Naive thymus-derived CD4-positive, alpha-beta T cell (primary cell): Measurements from ENCODE around the gene EYS. TPM values are rescaled to one million over a fixed set of nuclear protein-coding genes. Genes with fewer than 3 reads are reported as not detected.

Experiments
- ATAC-seq: fragments of 150-1000 bp; cut with Tn5 transposase; 2 replicates; pipeline ENCODE4 v1.10.0; 2021; ENCODE audit warnings: mild to moderate bottlenecking, moderate library complexity
- CTCF ChIA-PET: fragments of 350-600 bp; sonication (Branson Sonifier 250); formaldehyde crosslinking; loops from one replicate; lab custom pipeline; 2021; ENCODE audit warnings: antibody characterized with exemption; lab: Charles Lee
- POLR2A ChIA-PET: fragments of 350-600 bp; sonication (Branson Sonifier 250); formaldehyde crosslinking; loops from one replicate; lab custom pipeline; 2021; ENCODE audit warnings: antibody characterized with exemption, inconsistent platforms; lab: Charles Lee
- DNase-seq, 9 donors: peaks; one replicate each; pipeline versions ENCODE4 v3.0.0 to v3.0.0-alpha.2; 2020 to 2022; ENCODE audit warnings: mixed read lengths in 1 of 9
- H3K27ac ChIP-seq: one replicate; pipeline ENCODE4 v1.7.0; 2013; ENCODE audit warnings: mild to moderate bottlenecking, low read depth, low read length, moderate library complexity
- H3K27me3 ChIP-seq, 2 donors: one replicate each; pipeline ENCODE4 v1.7.0; 2013; ENCODE audit warnings: low read length in 2 of 2, mild to moderate bottlenecking in 2 of 2, moderate library complexity in 2 of 2; ENCODE audit not compliant: control insufficient read depth in 2 of 2, insufficient read depth in 2 of 2
- H3K36me3 ChIP-seq, 3 experiments: 1 replicate in 2 of 3; 2 replicates in 1 of 3; pipeline ENCODE4 v1.7.0; 2013; ENCODE audit warnings: low read length in 3 of 3, mild to moderate bottlenecking in 3 of 3, moderate library complexity in 1 of 3; ENCODE audit not compliant: insufficient read depth in 3 of 3, control insufficient read depth in 2 of 3
- H3K4me1 ChIP-seq, 2 donors: one replicate each; pipeline ENCODE4 v1.7.0; 2013; ENCODE audit warnings: low read length in 2 of 2, mild to moderate bottlenecking in 2 of 2, moderate library complexity in 1 of 2; ENCODE audit not compliant: control insufficient read depth in 2 of 2, insufficient read depth in 2 of 2
- H3K4me3 ChIP-seq: 2 replicates; pipeline ENCODE4 v1.7.0; 2013; ENCODE audit warnings: mild to moderate bottlenecking, low read length
- H3K9me3 ChIP-seq, 3 experiments: 1 replicate in 2 of 3; 2 replicates in 1 of 3; pipeline ENCODE4 v1.7.0; 2013; ENCODE audit warnings: low read length in 3 of 3; ENCODE audit not compliant: control insufficient read depth in 2 of 3
- H3K27ac Mint-ChIP-seq, 9 donors: one replicate each; pipeline ENCODE4 v1.8.0; 2020 to 2022; ENCODE audit warnings: mixed read lengths in 9 of 9, mild to moderate bottlenecking in 8 of 9, moderate library complexity in 5 of 9, inconsistent platforms in 2 of 9
- H3K27me3 Mint-ChIP-seq, 5 donors: one replicate each; pipeline ENCODE4 v1.8.0; 2021 to 2022; ENCODE audit warnings: mixed read lengths in 5 of 5, mild to moderate bottlenecking in 1 of 5
- H3K36me3 Mint-ChIP-seq, 5 donors: one replicate each; pipeline ENCODE4 v1.8.0; 2020 to 2022; ENCODE audit warnings: mixed read lengths in 5 of 5, mild to moderate bottlenecking in 3 of 5, inconsistent platforms in 1 of 5
- H3K4me1 Mint-ChIP-seq, 7 donors: one replicate each; pipeline ENCODE4 v1.8.0; 2020 to 2022; ENCODE audit warnings: mixed read lengths in 7 of 7, mild to moderate bottlenecking in 3 of 7, inconsistent platforms in 1 of 7
- H3K4me3 Mint-ChIP-seq, 10 donors: one replicate each; pipeline ENCODE4 v1.8.0; 2020 to 2022; ENCODE audit warnings: mild to moderate bottlenecking in 10 of 10, mixed read lengths in 10 of 10, moderate library complexity in 6 of 10, inconsistent platforms in 2 of 10
- H3K9me3 Mint-ChIP-seq, 11 donors: one replicate each; pipeline ENCODE4 v1.8.0; 2020 to 2022; ENCODE audit warnings: mixed read lengths in 11 of 11, mild to moderate bottlenecking in 4 of 11, inconsistent platforms in 1 of 11, moderate library complexity in 1 of 11
- intact Hi-C, 2 donors: fragments of 100-400 bp; cut with micrococcal nuclease; formaldehyde crosslinking; loops; one replicate each; pipeline ENCODE4 v1.15.1; 2023
- polyA plus RNA-seq, 2 donors: library from polyadenylated mRNA; unstranded; fragments of 300-500 nt; fragmentation: Illumina TruSeq; gene quantifications; one replicate each; pipeline ENCODE4 v1.2.3, GENCODE V29; 2021
- total RNA-seq, 6 experiments: library from RNA in 5 of 6; stranded (reverse) in 5 of 6; gene quantifications; 1 replicate in 5 of 6; 2 replicates in 1 of 6; pipeline ENCODE4 v1.2.3 and lab custom pipeline; 2021 to 2026

EYS gene
- total and polyA plus RNA-seq, 7 experiments from 2014 or later = 0.07 to 0.21 (median 0.13) TPM; not detected in 4

DNA sequence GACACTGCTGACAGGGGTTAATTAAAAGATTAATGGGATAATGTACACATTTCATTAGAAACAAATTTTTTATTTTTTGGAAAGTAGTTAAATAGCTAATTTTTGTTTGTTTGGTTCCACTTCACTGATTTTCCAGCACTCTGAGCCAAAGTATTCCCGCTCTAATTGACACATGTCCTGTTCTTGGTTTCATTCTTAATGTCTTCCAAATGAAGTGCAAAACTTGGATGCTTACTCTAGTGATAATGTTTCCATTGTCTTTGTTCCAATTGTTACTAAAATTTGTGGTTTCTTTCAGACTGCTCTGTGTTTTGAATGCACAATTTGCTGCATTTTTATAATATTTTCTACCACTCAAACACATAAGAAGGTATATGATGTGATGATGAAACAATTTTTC is 1277.1 kb downstream of the EYS start:
- Histone ChIP-seq H3K9me3 (no peaks in the 10 kb centered on the region), H3K27me3 (no peaks in the 10 kb centered on the region), H3K4me3 (no peak overlapping the region), H3K4me1 (no peaks in the 10 kb centered on the region), H3K27ac (no peak overlapping the region), H3K36me3 (no peaks in the 10 kb centered on the region)
- no peaks in the 10 kb centered on the region for H3K4me1 Mint-ChIP-seq
- no peak overlapping the region for H3K27ac Mint-ChIP-seq
- POLR2A ChIA-PET = no interaction called here
- ATAC-seq (no peak), DNase-seq (no peak)
- no peak overlapping the region for H3K4me3 Mint-ChIP-seq
- CTCF ChIA-PET = no interaction called here
- H3K9me3 Mint-ChIP-seq = peaks cover 0 to 12% (median 2%) of the 10 kb centered on the region in 11 donors
- H3K27me3 Mint-ChIP-seq = no peaks in the 10 kb centered on the region
- peaks cover 0 to under 1% (median 0%) of the 10 kb centered on the region in 5 donors for H3K36me3 Mint-ChIP-seq
- intact Hi-C loops = no loop called here

DNA sequence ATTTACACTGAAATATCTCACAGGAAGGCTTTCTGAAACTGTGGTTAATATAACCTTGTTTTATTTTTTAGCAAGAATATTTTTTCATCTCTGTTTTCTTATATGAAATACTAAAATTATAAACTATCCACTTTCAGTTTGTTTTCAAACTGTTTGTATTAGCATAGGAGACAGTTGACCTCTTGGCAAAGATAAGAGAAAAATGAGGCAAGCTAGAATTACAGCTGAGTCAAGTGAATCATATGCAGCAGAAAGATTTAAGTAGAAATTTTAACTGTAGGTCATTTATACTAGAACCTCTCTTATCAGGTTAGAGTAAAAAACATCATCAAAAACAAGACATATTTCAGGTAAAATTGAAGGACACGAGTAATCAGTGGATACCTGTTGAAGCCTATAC is 1278.8 kb downstream of the EYS start:
- Histone ChIP-seq H3K9me3 (no peaks in the 10 kb centered on the region), H3K36me3 (no peaks in the 10 kb centered on the region), H3K4me3 (no peak overlapping the region), H3K27ac (no peak overlapping the region), H3K27me3 (no peaks in the 10 kb centered on the region), H3K4me1 (no peaks in the 10 kb centered on the region)
- Mint-ChIP-seq H3K36me3 (peaks cover 0 to 3% (median 0%) of the 10 kb centered on the region in 5 donors), H3K4me3 (no peak overlapping the region), H3K9me3 (peaks cover 0 to 11% (median 4%) of the 10 kb centered on the region in 11 donors), H3K4me1 (no peaks in the 10 kb centered on the region), H3K27me3 (no peaks in the 10 kb centered on the region), H3K27ac (no peak overlapping the region)
- ATAC-seq (no peak), DNase-seq (no peak)
- ChIA-PET POLR2A (no interaction called here), CTCF (no interaction called here)
- intact Hi-C loops = no loop called here

DNA sequence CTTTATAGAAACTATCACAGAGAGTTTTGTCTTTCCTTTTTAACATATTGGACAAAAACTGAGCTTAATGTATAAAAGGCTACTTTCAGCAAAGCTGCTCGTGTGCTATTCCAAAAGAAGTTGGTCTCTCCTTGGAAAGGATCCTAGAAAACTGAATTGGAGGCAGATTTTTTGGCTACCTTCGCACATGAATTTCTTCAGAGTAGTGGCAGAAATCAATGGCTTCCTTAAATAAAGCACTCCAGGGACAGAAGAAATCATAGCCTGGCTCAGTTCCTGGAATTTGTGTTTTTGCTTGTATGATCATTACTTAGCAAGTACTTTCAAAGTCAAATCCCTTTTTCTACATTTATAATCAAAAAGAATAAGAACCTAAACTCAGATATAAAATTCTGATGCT is 1291.1 kb downstream of the EYS start:
- H3K27ac ChIP-seq = no peak overlapping the region
- H3K4me3 Mint-ChIP-seq = no peak overlapping the region
- ChIA-PET CTCF (no interaction called here), POLR2A (no interaction called here)
- H3K4me1 Mint-ChIP-seq = no peaks in the 10 kb centered on the region
- H3K27ac Mint-ChIP-seq = no peak overlapping the region
- no peaks in the 10 kb centered on the region for H3K36me3 Mint-ChIP-seq
- no peaks in the 10 kb centered on the region for H3K36me3 ChIP-seq
- no peak overlapping the region for H3K4me3 ChIP-seq
- intact Hi-C loops = no loop called here
- no peaks in the 10 kb centered on the region for H3K27me3 ChIP-seq
- H3K27me3 Mint-ChIP-seq = no peaks in the 10 kb centered on the region
- no peaks in the 10 kb centered on the region for H3K4me1 ChIP-seq
- H3K9me3 ChIP-seq = peaks cover 0 to 7% (median 0%) of the 10 kb centered on the region in 3 experiments
- H3K9me3 Mint-ChIP-seq = peaks cover 0 to 17% (median 10%) of the 10 kb centered on the region in 11 donors
- DNase-seq (no peak), ATAC-seq (no peak)

DNA sequence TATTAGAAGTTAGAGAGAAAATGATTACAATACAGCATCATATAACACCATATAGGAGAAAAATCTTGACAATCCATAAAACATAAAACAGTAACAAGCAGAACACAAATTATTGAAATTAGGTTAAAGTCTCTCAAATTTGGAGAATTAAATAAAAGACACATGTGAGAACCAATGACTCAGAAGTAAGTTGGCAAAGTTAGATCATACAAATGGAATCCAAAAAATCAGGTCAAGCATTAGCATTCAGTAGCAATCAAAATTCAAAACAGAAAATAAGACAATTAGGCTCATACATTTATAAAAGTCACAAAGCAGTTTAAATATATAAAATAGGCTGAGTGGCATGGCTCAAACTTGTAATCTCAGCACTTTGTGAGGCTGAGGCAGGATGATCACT is 1295.8 kb downstream of the EYS start:
- Histone ChIP-seq H3K27ac (no peak overlapping the region), H3K9me3 (no peaks in the 10 kb centered on the region), H3K4me1 (no peaks in the 10 kb centered on the region), H3K4me3 (no peak overlapping the region), H3K36me3 (no peaks in the 10 kb centered on the region), H3K27me3 (no peaks in the 10 kb centered on the region)
- DNase-seq (no peak), ATAC-seq (no peak)
- H3K4me3 Mint-ChIP-seq = no peak overlapping the region
- POLR2A ChIA-PET = no interaction called here
- CTCF ChIA-PET = interaction anchor here (0.6 kb wide), 1 partner anchor 12 kb away, joined by 4 read pairs; no protein-coding TSS in a partner anchor
- H3K4me1 Mint-ChIP-seq = no peaks in the 10 kb centered on the region
- no peak overlapping the region for H3K27ac Mint-ChIP-seq
- H3K36me3 Mint-ChIP-seq = no peaks in the 10 kb centered on the region
- H3K9me3 Mint-ChIP-seq = peaks cover 0 to 20% (median 5%) of the 10 kb centered on the region in 11 donors
- no peaks in the 10 kb centered on the region for H3K27me3 Mint-ChIP-seq
- intact Hi-C loops = no loop called here

DNA sequence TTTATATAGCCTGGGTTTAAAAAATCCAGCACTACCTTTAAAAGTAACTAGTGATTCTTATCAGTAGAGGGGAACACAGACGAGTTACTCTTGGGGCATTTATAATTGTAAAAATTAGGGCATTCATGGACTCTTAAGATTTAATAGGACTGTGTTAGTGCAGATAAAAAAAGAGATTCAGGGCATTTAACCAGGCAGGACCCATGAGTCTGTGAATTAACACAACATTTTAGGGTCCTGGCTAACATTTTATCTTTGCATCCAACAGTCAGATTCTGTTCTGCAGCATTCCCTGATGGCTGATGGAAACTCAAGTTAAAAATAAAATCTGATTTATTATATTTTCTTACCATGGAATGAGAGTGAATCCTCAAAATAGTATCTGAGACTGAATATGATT is 1297.1 kb downstream of the EYS start:
- intact Hi-C loops = no loop called here
- H3K27ac ChIP-seq = no peak overlapping the region

DNA sequence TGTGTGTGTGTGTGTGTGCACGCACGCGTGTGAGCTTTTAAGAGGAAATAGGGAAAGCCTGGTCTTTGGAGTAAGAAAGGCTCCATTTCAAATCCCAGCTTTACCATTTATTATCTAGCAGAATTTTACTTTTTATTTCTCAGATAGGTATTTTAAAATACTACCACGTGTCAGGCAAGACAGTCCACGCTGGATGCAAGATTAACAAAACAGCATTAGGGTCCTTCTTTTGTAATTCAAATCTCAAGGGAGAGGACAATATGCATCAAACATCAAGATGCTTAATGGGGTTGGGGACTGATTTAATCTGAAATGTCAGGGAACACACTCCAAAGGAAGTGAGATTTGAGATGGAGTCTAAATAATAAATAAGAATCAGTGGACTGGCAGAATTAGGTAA is 1302.6 kb downstream of the EYS start:
- Mint-ChIP-seq H3K4me3 (no peak overlapping the region), H3K27me3 (no peaks in the 10 kb centered on the region), H3K36me3 (no peaks in the 10 kb centered on the region), H3K4me1 (no peaks in the 10 kb centered on the region), H3K9me3 (peaks cover 0 to 26% (median 4%) of the 10 kb centered on the region in 11 donors), H3K27ac (no peak overlapping the region)
- Histone ChIP-seq H3K36me3 (no peaks in the 10 kb centered on the region), H3K9me3 (no peaks in the 10 kb centered on the region), H3K4me3 (no peak overlapping the region), H3K4me1 (no peaks in the 10 kb centered on the region), H3K27ac (no peak overlapping the region), H3K27me3 (no peaks in the 10 kb centered on the region)
- POLR2A ChIA-PET = no interaction called here
- ATAC-seq (no peak), DNase-seq (no peak)
- CTCF ChIA-PET = no interaction called here
- intact Hi-C loops = no loop called here

More for the DNA sequence above, 1297.1 kb downstream of the EYS start:
- Histone ChIP-seq H3K9me3 (no peaks in the 10 kb centered on the region), H3K4me3 (no peak overlapping the region), H3K27me3 (no peaks in the 10 kb centered on the region), H3K36me3 (no peaks in the 10 kb centered on the region), H3K4me1 (no peaks in the 10 kb centered on the region)
- Mint-ChIP-seq H3K27ac (no peak overlapping the region), H3K4me3 (no peak overlapping the region), H3K9me3 (peaks cover 0 to 26% (median 5%) of the 10 kb centered on the region in 11 donors), H3K36me3 (no peaks in the 10 kb centered on the region), H3K4me1 (no peaks in the 10 kb centered on the region), H3K27me3 (no peaks in the 10 kb centered on the region)
- ChIA-PET CTCF (no interaction called here), POLR2A (no interaction called here)
- no peak for DNase-seq
- no peak for ATAC-seq

DNA sequence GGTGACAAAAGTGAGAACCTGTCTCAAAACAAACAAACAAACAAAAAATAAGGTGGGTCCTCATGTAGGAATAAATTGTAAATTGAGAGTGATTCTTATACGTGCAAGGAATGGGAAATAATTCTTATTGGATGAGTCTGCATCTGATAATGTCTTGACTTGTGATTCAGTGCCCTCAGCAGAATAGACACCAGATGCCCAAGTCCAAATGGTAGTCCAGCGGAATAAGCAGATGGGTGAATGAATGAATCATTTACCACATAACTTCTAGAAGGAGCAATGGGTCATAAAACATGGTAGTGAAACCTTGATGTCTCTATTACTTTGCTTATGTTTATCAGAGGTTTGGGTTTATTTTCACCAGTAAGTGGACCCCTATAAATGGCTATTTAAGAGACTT is 1323.7 kb downstream of the EYS start:
- DNase-seq (no peak), ATAC-seq (no peak)
- peaks cover 0 to 18% (median 2%) of the 10 kb centered on the region in 11 donors for H3K9me3 Mint-ChIP-seq
- H3K27me3 ChIP-seq = no peaks in the 10 kb centered on the region
- no peaks in the 10 kb centered on the region for H3K36me3 ChIP-seq
- no peaks in the 10 kb centered on the region for H3K36me3 Mint-ChIP-seq
- intact Hi-C loops = no loop called here
- ChIA-PET POLR2A (no interaction called here), CTCF (no interaction called here)
- H3K4me1 Mint-ChIP-seq = no peaks in the 10 kb centered on the region
- no peak overlapping the region for H3K4me3 ChIP-seq
- no peaks in the 10 kb centered on the region for H3K9me3 ChIP-seq
- no peak overlapping the region for H3K27ac Mint-ChIP-seq
- H3K4me1 ChIP-seq = no peaks in the 10 kb centered on the region
- H3K4me3 Mint-ChIP-seq = no peak overlapping the region
- no peaks in the 10 kb centered on the region for H3K27me3 Mint-ChIP-seq
- no peak overlapping the region for H3K27ac ChIP-seq
